ENCODE measurements around the gene NTPCR.
"Not testable (repeated sequence)": the region's sequence is repeated elsewhere in the genome, so short reads cannot be mapped to it uniquely, and the experiment has no call there.

Gene NTPCR

GRCh38 chr1:232987046-232987773 is 36.8 kb downstream of the NTPCR start:
- DNase-seq = no peak

GRCh38 chr1:232987774-232988140 is 37.3 kb downstream of the NTPCR start:
- DNase-seq = no peak

- no peak for DNase-seq
Measured at GRCh38 chr1:232988572-232989040, 38.2 kb downstream of the NTPCR start.

GRCh38 chr1:232990176-232991128 is 40.0 kb downstream of the NTPCR start:
- DNase-seq = no peak

GRCh38 chr1:232991238-232991637 is 40.8 kb downstream of the NTPCR start:
- no peak for DNase-seq

GRCh38 chr1:232992227-232992626 is 41.8 kb downstream of the NTPCR start:
- DNase-seq = no peak

GRCh38 chr1:232993555-232993954 is 43.1 kb downstream of the NTPCR start:
- DNase-seq = no peak

- no peak for DNase-seq
Measured at GRCh38 chr1:232995189-232995588, 44.8 kb downstream of the NTPCR start.

- DNase-seq = no peak
Measured at GRCh38 chr1:232996143-232996542, 45.7 kb downstream of the NTPCR start.

- DNase-seq = no peak
Measured at GRCh38 chr1:232998138-232998537, 47.7 kb downstream of the NTPCR start.

GRCh38 chr1:232998646-232999045 is 48.2 kb downstream of the NTPCR start:
- DNase-seq = no peak

- DNase-seq = no peak
Measured at GRCh38 chr1:232999956-233000625, 49.7 kb downstream of the NTPCR start.

- DNase-seq = not testable (repeated sequence)
Measured at GRCh38 chr1:233003638-233004037, 53.2 kb downstream of the NTPCR start.

GRCh38 chr1:233004451-233004850 is 54.0 kb downstream of the NTPCR start:
- no peak for DNase-seq

- DNase-seq = no peak
Measured at GRCh38 chr1:233005156-233005555, 54.7 kb downstream of the NTPCR start.

- no peak for DNase-seq
Measured at GRCh38 chr1:233005703-233006102, 55.3 kb downstream of the NTPCR start.

GRCh38 chr1:233006108-233006507 is 55.7 kb downstream of the NTPCR start:
- DNase-seq = no peak

GRCh38 chr1:233006541-233006973 is 56.1 kb downstream of the NTPCR start:
- no peak for DNase-seq

GRCh38 chr1:233010146-233010545 is 59.7 kb downstream of the NTPCR start:
- no peak for DNase-seq

- DNase-seq = no peak
Measured at GRCh38 chr1:233012021-233012420, 61.6 kb downstream of the NTPCR start.

- no peak for DNase-seq
Measured at GRCh38 chr1:233015965-233016364, 65.6 kb downstream of the NTPCR start.

- no peak for DNase-seq
Measured at GRCh38 chr1:233016798-233017197, 66.4 kb downstream of the NTPCR start.

GRCh38 chr1:233019083-233019482 is 68.7 kb downstream of the NTPCR start:
- no peak for DNase-seq

Measured in NCI-H1930 (cell line).